Neural cell (in vitro differentiated cells): ENCODE data around the gene MIAT. TPM values are rescaled to one million over a fixed set of nuclear protein-coding genes. Genes with fewer than 3 reads are reported as not detected.

ENCODE experiments used
- H2AFZ ChIP-seq: fragments of 200-600, 300-800 bp; sonication (generic), shearing (Covaris generic); 2 replicates; pipeline ENCODE4 v1.6.0; 2014; ENCODE audit warnings: low read depth, mild to moderate bottlenecking, antibody characterized with exemption, low read length, moderate library complexity
- H3F3A ChIP-seq: fragments of 200-600 bp; shearing (Covaris generic); 2 replicates; pipeline ENCODE4 v1.6.1; 2016; ENCODE audit warnings: mild to moderate bottlenecking, moderate library complexity, mixed read lengths, antibody characterized with exemption, low read length; ENCODE audit not compliant: insufficient read depth, poor library complexity, severe bottlenecking
- H3K27ac ChIP-seq: fragments of 200-600, 300-800 bp; sonication (generic), shearing (Covaris generic); 2 replicates; pipeline ENCODE4 v1.5.1; 2014; ENCODE audit warnings: mild to moderate bottlenecking, low read length, moderate library complexity
- H3K27me3 ChIP-seq: fragments of 300-800, 200-600 bp; sonication (generic), shearing (Covaris generic); 2 replicates; pipeline ENCODE4 v1.6.0; 2014; ENCODE audit warnings: mild to moderate bottlenecking, low read depth, low read length, moderate library complexity; ENCODE audit not compliant: insufficient read depth
- H3K36me3 ChIP-seq: fragments of 300-800, 200-600 bp; sonication (generic), shearing (Covaris generic); 2 replicates; pipeline ENCODE4 v1.5.1; 2014; ENCODE audit warnings: mild to moderate bottlenecking, antibody characterized with exemption, low read length, moderate library complexity; ENCODE audit not compliant: insufficient read depth
- H3K4me2 ChIP-seq: fragments of 300-800, 200-600 bp; sonication (generic), shearing (Covaris generic); 2 replicates; pipeline ENCODE4 v1.6.0; 2014; ENCODE audit warnings: mild to moderate bottlenecking, low read length
- H3K4me3 ChIP-seq: fragments of 300-800, 200-600 bp; sonication (generic), shearing (Covaris generic); 2 replicates; pipeline ENCODE4 v1.5.1; 2014; ENCODE audit warnings: mild to moderate bottlenecking, low read length, moderate library complexity
- H3K79me2 ChIP-seq: fragments of 200-600 bp; shearing (Covaris generic); replicated peaks from 2 replicates; pipeline ENCODE4 v1.6.0; 2014; ENCODE audit warnings: mild to moderate bottlenecking, low read length, moderate library complexity; ENCODE audit not compliant: insufficient read depth
- H3K9ac ChIP-seq: fragments of 300-800, 200-600 bp; sonication (generic), shearing (Covaris generic); 2 replicates; pipeline ENCODE4 v1.6.1; 2016; ENCODE audit warnings: mild to moderate bottlenecking, low read length, mixed read lengths
- H3K9me2 ChIP-seq: fragments of 200-600 bp; shearing (Covaris generic); 2 replicates; pipeline ENCODE4 v1.6.1; 2016; ENCODE audit warnings: mild to moderate bottlenecking, low read length, mixed read lengths; ENCODE audit not compliant: insufficient read depth
- H3K9me3 ChIP-seq: fragments of 200-600, 300-800 bp; sonication (generic), shearing (Covaris generic); 2 replicates; pipeline ENCODE4 v1.6.1; 2016; ENCODE audit warnings: mild to moderate bottlenecking, mixed run types, low read length, moderate library complexity, mixed read lengths
- H4K20me1 ChIP-seq: fragments of 200-600 bp; shearing (Covaris generic); 2 replicates; pipeline ENCODE4 v1.6.1; 2016; ENCODE audit warnings: mild to moderate bottlenecking, mixed run types; ENCODE audit not compliant: insufficient read depth
- EP300 ChIP-seq: fragments of 450-650 bp; conservative IDR thresholded peaks from 2 replicates; pipeline ENCODE4 v1.6.1; 2014; ENCODE audit warnings: antibody characterized with exemption, mild to moderate bottlenecking, moderate library complexity; ENCODE audit not compliant: poor library complexity, severe bottlenecking
- EZH2 ChIP-seq: fragments of 200-600, 300-800 bp; shearing (Covaris generic), sonication (generic); IDR thresholded peaks from 2 replicates; pipeline ENCODE4 v1.6.1; 2014; ENCODE audit warnings: antibody characterized with exemption, low read length, borderline replicate concordance, mild to moderate bottlenecking; ENCODE audit not compliant: insufficient read depth, poor library complexity, severe bottlenecking
- MXI1 ChIP-seq: fragments of 450-650 bp; conservative IDR thresholded peaks from 2 replicates; pipeline ENCODE4 v1.6.1; 2014; ENCODE audit warnings: antibody characterized with exemption, mild to moderate bottlenecking; ENCODE audit not compliant: poor library complexity, severe bottlenecking
- POLR2AphosphoS5 ChIP-seq: IDR thresholded peaks from 2 replicates; pipeline ENCODE4 v1.6.1; 2012
- RAD21 ChIP-seq: fragments of 450-650 bp; conservative IDR thresholded peaks from 2 replicates; pipeline ENCODE4 v1.6.1; 2014; ENCODE audit warnings: antibody characterized with exemption, mild to moderate bottlenecking, moderate library complexity
- SMC3 ChIP-seq: fragments of 450-650 bp; conservative IDR thresholded peaks from 2 replicates; pipeline ENCODE4 v1.6.1; 2014; ENCODE audit warnings: antibody characterized with exemption, mild to moderate bottlenecking, moderate library complexity; ENCODE audit not compliant: poor library complexity
- TAF1 ChIP-seq: IDR thresholded peaks from 2 replicates; pipeline ENCODE4 v1.6.1; 2012; ENCODE audit warnings: low read depth
- polyA plus RNA-seq: library from polyadenylated mRNA; depleted of rRNA; stranded (reverse); fragments of >200 nt; gene quantifications from 2 replicates; pipeline ENCODE4 v1.2.3, GENCODE V29; 2014
- TF ChIP-seq, protein P1 (sequence below): IDR thresholded peaks from 2 replicates; pipeline ENCODE4 v1.6.1; 2012; ENCODE audit warnings: borderline replicate concordance
- TF ChIP-seq, protein P2 (sequence below): fragments of 450-650 bp; IDR thresholded peaks from 2 replicates; pipeline ENCODE4 v1.5.1; 2014; ENCODE audit warnings: antibody characterized with exemption, mild to moderate bottlenecking, moderate library complexity; ENCODE audit not compliant: poor library complexity, severe bottlenecking

Gene MIAT
- polyA plus RNA-seq, 1 donor from 2014 or later = 529 TPM

DNA sequence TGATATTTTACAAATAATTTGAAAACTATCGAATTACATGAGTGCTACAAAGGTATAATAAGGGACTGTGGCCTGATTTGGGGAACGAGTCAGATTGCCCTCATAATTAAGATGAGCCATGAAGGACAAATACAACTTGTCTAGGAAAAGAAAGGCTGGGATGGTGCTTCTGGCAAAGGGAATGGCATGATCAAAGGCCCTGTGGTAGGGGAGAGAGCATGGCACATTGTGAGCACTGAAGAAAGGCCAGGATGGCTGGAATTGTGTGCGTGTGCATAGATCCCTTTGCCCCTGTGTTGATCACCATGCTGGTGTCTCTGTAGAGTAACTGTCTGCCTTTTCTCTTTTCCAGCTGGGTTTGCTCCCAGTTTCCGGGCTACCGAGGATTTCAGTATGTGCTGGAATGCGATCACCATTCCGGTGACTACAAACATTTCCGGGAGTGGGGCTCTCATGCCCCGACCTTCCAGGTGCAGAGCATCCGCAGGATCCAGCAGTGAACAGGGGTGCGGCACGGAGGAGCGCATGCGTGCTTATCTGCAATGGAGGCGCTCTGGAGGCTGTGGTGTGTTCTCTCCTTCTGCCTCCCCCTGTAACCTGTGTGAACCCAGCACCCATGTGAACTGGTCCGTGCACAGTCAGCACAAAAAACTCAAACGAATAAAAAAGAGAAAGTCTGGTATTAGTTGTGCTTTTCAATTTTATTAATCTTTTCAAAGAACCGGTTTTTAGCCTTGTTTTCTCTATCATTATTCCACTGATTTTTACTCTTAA is 27.2 kb upstream of the MIAT start:
- Histone ChIP-seq H3K79me2 (no peaks in the 10 kb centered on the region), H3K9ac (no peak overlapping the region), H3K4me2 (no peak overlapping the region), H3K9me3 (no peaks in the 10 kb centered on the region), H3F3A (no peaks in the 10 kb centered on the region), H3K27me3 (no peaks in the 10 kb centered on the region), H3K36me3 (no peaks in the 10 kb centered on the region), H3K9me2 (no peaks in the 10 kb centered on the region), H3K4me3 (no peak overlapping the region), H3K27ac (no peak overlapping the region), H2AFZ (no peak overlapping the region), H4K20me1 (no peaks in the 10 kb centered on the region)
- TF ChIP-seq, protein P1, sequence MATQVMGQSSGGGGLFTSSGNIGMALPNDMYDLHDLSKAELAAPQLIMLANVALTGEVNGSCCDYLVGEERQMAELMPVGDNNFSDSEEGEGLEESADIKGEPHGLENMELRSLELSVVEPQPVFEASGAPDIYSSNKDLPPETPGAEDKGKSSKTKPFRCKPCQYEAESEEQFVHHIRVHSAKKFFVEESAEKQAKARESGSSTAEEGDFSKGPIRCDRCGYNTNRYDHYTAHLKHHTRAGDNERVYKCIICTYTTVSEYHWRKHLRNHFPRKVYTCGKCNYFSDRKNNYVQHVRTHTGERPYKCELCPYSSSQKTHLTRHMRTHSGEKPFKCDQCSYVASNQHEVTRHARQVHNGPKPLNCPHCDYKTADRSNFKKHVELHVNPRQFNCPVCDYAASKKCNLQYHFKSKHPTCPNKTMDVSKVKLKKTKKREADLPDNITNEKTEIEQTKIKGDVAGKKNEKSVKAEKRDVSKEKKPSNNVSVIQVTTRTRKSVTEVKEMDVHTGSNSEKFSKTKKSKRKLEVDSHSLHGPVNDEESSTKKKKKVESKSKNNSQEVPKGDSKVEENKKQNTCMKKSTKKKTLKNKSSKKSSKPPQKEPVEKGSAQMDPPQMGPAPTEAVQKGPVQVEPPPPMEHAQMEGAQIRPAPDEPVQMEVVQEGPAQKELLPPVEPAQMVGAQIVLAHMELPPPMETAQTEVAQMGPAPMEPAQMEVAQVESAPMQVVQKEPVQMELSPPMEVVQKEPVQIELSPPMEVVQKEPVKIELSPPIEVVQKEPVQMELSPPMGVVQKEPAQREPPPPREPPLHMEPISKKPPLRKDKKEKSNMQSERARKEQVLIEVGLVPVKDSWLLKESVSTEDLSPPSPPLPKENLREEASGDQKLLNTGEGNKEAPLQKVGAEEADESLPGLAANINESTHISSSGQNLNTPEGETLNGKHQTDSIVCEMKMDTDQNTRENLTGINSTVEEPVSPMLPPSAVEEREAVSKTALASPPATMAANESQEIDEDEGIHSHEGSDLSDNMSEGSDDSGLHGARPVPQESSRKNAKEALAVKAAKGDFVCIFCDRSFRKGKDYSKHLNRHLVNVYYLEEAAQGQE = no peak
- TF ChIP-seq SMC3 (no peak), EP300 (no peak), MXI1 (no peak), TAF1 (no peak), EZH2 (no peak), POLR2AphosphoS5 (no peak), RAD21 (no peak)
- TF ChIP-seq, protein P2, sequence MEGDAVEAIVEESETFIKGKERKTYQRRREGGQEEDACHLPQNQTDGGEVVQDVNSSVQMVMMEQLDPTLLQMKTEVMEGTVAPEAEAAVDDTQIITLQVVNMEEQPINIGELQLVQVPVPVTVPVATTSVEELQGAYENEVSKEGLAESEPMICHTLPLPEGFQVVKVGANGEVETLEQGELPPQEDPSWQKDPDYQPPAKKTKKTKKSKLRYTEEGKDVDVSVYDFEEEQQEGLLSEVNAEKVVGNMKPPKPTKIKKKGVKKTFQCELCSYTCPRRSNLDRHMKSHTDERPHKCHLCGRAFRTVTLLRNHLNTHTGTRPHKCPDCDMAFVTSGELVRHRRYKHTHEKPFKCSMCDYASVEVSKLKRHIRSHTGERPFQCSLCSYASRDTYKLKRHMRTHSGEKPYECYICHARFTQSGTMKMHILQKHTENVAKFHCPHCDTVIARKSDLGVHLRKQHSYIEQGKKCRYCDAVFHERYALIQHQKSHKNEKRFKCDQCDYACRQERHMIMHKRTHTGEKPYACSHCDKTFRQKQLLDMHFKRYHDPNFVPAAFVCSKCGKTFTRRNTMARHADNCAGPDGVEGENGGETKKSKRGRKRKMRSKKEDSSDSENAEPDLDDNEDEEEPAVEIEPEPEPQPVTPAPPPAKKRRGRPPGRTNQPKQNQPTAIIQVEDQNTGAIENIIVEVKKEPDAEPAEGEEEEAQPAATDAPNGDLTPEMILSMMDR = no peak

DNA sequence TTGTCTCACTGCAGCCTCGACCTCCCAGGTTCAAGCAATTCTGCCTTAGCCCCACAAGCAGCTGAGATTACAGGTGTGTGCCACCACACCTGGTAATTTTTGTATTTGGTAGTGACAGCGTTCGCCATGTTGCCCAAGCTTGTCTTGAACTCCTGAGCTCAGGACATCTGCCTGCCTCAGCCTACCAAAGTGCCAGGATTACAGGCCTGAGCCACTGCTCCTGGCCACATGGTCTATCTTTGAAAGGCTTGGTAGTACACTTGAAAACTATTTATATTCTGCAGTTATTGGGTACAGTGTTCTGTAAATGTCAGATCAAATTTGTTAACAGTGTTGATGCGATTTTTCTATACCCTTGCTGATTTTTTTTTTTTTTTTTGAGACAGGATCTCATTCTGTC is 26.1 kb upstream of the MIAT start:
- TF ChIP-seq EP300 (no peak), RAD21 (no peak), MXI1 (no peak), SMC3 (no peak), EZH2 (no peak), TAF1 (no peak), POLR2AphosphoS5 (no peak)
- TF ChIP-seq, protein P2 = no peak
- TF ChIP-seq, protein P1 = no peak
- H3K4me2 ChIP-seq = no peak overlapping the region

More for the DNA sequence above, 26.1 kb upstream of the MIAT start:
- no peaks in the 10 kb centered on the region for H4K20me1 ChIP-seq
- H3K9me2 ChIP-seq = no peaks in the 10 kb centered on the region
- H3K9ac ChIP-seq = no peak overlapping the region
- no peaks in the 10 kb centered on the region for H3K9me3 ChIP-seq
- H3K4me3 ChIP-seq = no peak overlapping the region
- no peak overlapping the region for H2AFZ ChIP-seq
- no peaks in the 10 kb centered on the region for H3K36me3 ChIP-seq
- H3K79me2 ChIP-seq = no peaks in the 10 kb centered on the region
- no peaks in the 10 kb centered on the region for H3K27me3 ChIP-seq
- H3F3A ChIP-seq = no peaks in the 10 kb centered on the region
- no peak overlapping the region for H3K27ac ChIP-seq
